Right lung (tissue), 5 donors: Measurements from ENCODE around the gene SMAGP. TPM values are rescaled to one million over a fixed set of nuclear protein-coding genes. Genes with fewer than 3 reads are reported as not detected.
"Not testable (repeated sequence)": the region's sequence is repeated elsewhere in the genome, so short reads cannot be mapped to it uniquely, and the experiment has no call there.

Experiments
- DNase-seq, 2 donors: peaks; one replicate each; pipeline ENCODE4 v3.0.0-alpha.2; 2013
- polyA plus RNA-seq, 5 donors: library from polyadenylated mRNA; unstranded; fragments of 120-200 nt; gene quantifications; one replicate each; pipeline versions ENCODE4 v1.2.1 to v1.2.3, GENCODE V29; 2013; ENCODE audit warnings: inconsistent platforms in 1 of 5, low replicate concordance in 1 of 5; ENCODE audit not compliant: insufficient read length in 5 of 5, insufficient read depth in 1 of 5

SMAGP gene
- polyA plus RNA-seq, 5 donors: 20.0 to 25.4 (median 20.8) TPM

GRCh38 chr12:51227962-51228361 is 42.3 kb downstream of the SMAGP start:
- DNase-seq: no peak

- DNase-seq: not testable (repeated sequence)
Measured at GRCh38 chr12:51227112-51227511, 43.1 kb downstream of the SMAGP start.

- no peak for DNase-seq
Measured at GRCh38 chr12:51225771-51226170, 44.4 kb downstream of the SMAGP start.

GRCh38 chr12:51225234-51225633 is 45.0 kb downstream of the SMAGP start:
- DNase-seq: no peak

GRCh38 chr12:51224625-51225024 is 45.6 kb downstream of the SMAGP start:
- DNase-seq: no peak

DNA sequence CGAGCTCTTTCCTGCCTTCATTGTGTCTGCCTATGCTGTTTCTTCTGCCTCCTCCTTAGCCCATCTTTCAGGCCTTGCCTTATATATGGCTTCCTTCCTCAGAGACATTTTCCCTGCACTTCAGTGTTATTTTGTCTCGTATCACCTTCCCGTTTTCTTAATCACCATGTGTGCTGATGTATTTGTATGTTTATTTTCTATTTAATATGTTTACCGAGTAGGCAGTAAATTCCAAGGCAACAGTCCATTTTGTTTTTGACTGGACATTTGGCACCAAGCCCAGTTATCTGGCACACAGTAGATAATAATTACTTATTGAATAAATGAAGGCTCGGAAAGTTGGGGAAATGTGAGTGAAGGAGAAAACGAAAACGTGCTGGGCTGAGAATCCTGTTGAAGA is 47.8 kb downstream of the SMAGP start:
- DNase-seq: peak; percentile 25 to 32

- not testable (repeated sequence) for DNase-seq
Measured at GRCh38 chr12:51219857-51220256, 50.4 kb downstream of the SMAGP start.

DNA sequence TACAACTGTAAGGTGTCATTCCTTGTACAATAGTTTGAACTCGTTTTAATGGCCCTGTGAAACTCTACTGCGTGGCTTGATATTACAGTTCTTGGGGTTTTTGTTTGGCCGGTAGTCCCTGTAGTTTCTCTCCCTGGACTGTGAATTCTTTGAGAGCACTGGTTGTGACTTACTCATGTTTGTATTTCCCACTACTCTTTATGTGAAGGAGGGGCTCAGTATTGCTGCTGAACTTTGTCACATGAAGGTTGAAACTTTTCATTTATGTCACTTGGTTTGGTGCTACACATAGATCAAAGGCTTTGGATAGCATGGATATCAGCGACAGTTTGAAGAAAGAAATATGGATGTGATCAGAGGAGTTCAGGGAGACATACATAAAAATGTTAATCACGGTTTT is 50.9 kb downstream of the SMAGP start:
- DNase-seq: no peak

DNA sequence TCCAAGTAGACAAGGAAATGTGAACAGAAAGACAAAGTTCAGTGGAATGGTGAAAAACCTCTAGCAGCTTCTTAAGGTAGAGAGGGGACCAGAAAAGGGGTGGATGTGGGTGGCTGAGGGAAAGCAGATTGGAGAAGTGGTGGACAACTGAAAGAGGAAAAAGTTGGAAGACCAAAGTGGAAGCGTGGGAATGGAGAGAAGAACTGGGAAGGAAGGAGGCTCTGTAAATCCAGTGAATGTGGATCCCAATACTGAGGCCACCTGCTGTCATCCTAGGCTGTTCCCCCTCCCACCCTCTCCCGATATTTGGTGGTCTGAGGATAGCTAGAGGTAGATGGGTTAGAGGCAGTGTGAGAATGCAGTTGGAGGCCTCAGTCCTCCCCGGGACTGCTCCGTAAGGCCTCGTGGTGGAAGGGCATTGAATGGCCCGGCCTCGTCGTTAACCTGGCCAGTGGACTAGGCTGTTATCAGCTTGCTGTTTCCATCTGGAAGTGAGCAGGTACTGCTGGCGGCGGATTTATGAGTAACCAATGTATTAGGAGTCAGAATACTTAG is 51.5 kb downstream of the SMAGP start:
- DNase-seq: no peak

DNA sequence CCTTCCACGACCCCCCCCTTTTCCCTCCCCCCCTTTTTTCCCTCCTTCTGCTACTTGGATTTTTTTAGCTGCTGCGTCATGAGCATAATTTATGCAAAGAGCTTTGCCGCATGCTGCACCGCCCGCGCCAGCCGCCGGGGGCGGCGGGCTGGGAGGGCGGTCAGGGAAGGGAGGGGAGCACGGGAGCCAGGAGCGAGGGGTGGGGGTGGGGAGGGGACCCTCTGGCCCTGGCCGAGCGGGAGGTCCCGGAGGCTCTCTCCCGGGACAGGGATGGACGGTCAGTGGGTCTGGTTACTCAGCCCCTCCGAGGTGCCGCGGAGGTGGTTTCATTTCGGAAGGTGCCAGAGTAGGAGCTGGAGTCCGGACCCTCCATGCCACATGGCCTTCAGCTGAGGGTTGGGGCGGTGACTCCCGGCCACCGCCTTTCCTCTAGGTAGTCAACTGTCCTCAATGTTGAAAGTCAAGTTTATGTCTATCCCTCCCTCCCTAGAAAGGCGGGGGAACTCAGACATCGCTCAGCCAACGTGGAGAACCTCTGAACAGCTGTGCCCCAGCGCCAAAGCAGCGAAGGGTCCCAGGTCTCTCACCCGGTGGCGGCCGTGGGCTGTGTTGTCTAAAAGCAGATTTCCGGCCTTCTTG is 52.1 kb downstream of the SMAGP start, which contains the start of gene POU6F1:
POU6F1 (minus strand) TSS at position 95 of the 639 bp plus-strand sequence. CDS start 11,226 bp downstream, outside the sequence.
- peak; percentile 89 to 90 for DNase-seq

DNA sequence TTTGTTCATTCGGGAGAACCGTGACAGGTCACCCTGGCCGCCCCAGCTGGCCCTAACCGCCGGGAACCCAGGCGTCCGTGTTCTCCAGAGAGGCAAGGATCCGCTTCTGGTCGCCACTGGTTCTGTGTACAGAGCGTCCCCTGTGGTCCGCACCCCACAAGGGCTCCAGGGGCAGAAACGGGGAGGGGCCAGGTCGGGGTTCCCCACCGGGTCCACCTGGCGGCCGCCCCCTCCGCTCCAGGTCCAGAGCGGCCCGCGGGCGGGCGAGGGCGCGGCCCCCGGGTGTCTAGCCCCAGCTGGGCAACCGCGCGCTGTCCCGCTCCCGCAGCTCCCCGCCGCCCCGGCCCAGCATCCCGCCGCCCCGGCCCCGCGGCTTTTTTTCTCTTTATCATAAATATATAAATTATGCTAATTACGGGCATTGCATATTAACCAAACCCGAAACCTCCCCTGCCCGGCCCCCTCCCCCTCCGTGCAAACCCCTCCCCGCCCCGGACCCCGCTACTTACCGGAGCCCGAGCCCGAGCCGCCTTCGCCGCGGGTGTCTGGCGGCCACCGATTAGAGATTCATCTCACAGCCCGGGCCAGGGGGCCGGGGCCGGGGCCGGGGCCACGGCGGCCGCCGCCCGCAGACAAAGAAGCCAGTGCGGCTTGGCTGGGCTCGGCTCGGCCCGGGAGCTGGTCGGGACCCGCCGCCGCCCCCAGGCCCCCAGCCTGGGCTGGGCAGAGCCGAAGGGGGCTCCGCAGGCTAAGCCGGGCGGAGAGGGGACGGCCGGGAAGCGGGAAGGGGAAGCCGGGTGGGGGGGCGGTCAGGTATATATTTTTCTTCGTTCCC is 52.9 kb downstream of the SMAGP start:
- DNase-seq: peak; percentile 32 to 44

- no peak for DNase-seq
Measured at GRCh38 chr12:51216642-51217041, 53.6 kb downstream of the SMAGP start.

DNA sequence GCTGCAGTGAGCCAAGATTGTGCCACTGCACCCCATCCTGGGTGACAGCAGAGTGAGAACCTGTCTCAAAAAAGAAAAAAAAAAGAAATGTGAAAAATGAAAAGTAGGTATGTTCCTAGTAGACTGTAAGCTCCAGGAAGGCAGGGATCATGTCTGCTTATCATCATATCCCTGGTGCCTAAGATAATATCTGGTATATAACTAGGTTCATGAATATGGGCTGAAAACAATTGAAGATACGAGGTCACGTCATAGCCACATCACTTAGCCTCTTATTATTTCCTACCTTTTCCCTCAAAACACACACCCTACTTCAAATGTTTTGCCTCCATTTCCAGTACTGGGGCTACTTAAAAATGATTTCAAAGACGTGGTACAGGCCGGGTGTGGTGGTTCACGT is 55.3 kb downstream of the SMAGP start:
- DNase-seq: no peak

GRCh38 chr12:51210690-51211395 is 59.4 kb downstream of the SMAGP start:
- no peak for DNase-seq

DNA sequence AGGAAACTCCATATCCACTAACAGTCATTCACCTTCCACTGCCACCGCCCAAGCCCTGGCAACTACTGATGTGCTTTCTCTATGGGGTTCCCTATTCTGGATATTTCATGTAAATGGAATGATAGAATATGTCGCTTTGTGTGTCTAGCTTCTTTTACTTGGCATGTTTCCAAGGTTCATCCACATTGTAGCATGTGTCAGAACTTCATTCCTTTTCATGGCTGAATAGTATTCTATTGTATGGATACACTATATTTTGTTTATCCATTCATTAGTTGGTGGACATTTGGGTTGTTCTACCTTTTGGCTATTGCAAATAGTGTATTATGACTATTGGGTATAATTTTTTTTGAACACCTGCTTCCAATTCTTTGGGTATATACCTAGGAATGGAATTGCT is 61.0 kb downstream of the SMAGP start:
- no peak for DNase-seq

- DNase-seq: no peak
Measured at GRCh38 chr12:51208016-51208660, 62.1 kb downstream of the SMAGP start.

GRCh38 chr12:51205350-51205749 is 64.9 kb downstream of the SMAGP start:
- DNase-seq: no peak

DNA sequence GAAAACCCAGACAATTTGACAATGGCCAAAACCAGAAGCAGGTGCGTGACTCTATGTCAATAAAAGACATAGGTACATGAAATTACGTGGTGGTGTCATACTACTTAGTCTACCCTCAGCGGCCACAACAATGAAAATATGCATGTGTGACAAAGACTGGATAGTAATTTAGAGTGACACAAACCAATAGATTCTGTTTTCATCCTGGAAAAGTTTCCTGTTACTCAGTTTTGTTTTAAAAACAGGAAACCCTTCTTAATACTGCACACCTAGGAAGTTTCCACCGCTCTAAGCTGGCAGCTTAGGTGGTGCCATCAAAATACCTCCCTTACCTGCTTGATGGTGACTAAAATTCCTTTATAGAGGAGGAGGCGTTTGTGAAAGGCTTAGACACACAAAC is 67.5 kb downstream of the SMAGP start:
- DNase-seq: no peak

- DNase-seq: no peak
Measured at GRCh38 chr12:51200806-51201205, 69.4 kb downstream of the SMAGP start.

GRCh38 chr12:51200156-51200555 is 70.1 kb downstream of the SMAGP start:
- no peak for DNase-seq

DNA sequence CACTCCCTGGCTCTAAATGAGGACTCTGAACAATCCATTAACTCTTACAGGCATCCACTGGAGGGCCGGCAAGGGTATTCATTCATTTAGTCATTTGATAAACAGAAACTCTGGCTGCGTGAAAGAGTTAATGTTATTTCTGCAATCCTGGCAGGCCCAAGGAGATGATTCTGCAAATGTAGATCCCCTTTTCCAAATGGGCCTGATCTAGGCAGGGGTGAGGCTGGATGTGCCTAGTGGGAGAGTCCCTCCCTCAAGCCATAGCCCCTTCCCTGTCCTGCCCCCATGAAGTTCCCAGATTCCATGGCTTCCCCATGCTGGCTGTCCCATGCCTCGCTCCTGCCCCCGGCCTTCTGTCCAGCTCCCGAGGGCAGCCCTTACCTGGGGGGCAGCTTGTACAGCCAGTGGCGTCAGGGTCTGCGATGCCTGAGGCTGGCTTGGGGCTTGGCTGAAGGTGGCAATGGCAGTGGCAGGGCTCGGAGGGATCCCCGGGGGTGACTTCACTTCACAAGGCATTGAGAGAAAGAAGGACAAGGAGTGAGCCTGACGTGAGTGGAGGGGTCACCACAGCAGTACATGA is 70.8 kb downstream of the SMAGP start:
- DNase-seq: no peak
